Hepatocyte (in vitro differentiated cells): Measurements from ENCODE around the gene INSL3.

Source experiments
- CTCF ChIP-seq: fragments of 200-600 bp; sonication (generic); IDR thresholded peaks from 2 replicates; pipeline ENCODE4 v1.5.1; 2016; ENCODE audit warnings: antibody characterized with exemption, mild to moderate bottlenecking; ENCODE audit not compliant: poor library complexity
- EZH2 ChIP-seq: fragments of 200-600 bp; sonication (generic); IDR thresholded peaks from 2 replicates; pipeline ENCODE4 v1.6.1; 2016; ENCODE audit warnings: antibody characterized with exemption, mild to moderate bottlenecking, borderline replicate concordance

GRCh38 chr19:17842663-17843291 lies 21.5 kb upstream of the INSL3 start:
- TF ChIP-seq EZH2: no peak
- TF ChIP-seq CTCF: no peak
